Astrocyte (in vitro differentiated cells and primary cell): ENCODE results near the gene MRPS25. TPM values are rescaled to one million over a fixed set of nuclear protein-coding genes. Genes with fewer than 3 reads are reported as not detected.

Experiments used
- DNase-seq: peaks from one replicate; pipeline ENCODE4 v3.0.0-alpha.2; 2010; ENCODE audit warnings: low read depth
- FAIRE-seq: peaks from 2 replicates; lab custom pipeline; 2011; peaks lifted over from hg19 to GRCh38; lab: Jason Lieb, UNC
- H2AFZ ChIP-seq: 2 replicates; pipeline ENCODE4 v1.6.0; 2012; ENCODE audit warnings: low read depth, low read length, inconsistent platforms
- H3K27ac ChIP-seq: 2 replicates; pipeline ENCODE4 v1.5.1; 2011; ENCODE audit warnings: low read depth, low read length, inconsistent platforms
- H3K27me3 ChIP-seq: 2 replicates; pipeline ENCODE4 v1.6.0; 2011; ENCODE audit warnings: low read length, inconsistent platforms; ENCODE audit not compliant: insufficient read depth
- H3K36me3 ChIP-seq: 2 replicates; pipeline ENCODE4 v1.5.1; 2011; ENCODE audit warnings: low read length, inconsistent platforms; ENCODE audit not compliant: insufficient read depth
- H3K4me1 ChIP-seq: 2 replicates; pipeline ENCODE4 v1.5.1; 2011; ENCODE audit warnings: low read length, inconsistent platforms; ENCODE audit not compliant: insufficient read depth
- H3K4me2 ChIP-seq: 2 replicates; pipeline ENCODE4 v1.6.0; 2012; ENCODE audit warnings: low read length, inconsistent platforms
- H3K4me3 ChIP-seq: 2 replicates; pipeline ENCODE4 v1.5.1; 2011; ENCODE audit warnings: low read depth, mild to moderate bottlenecking, low read length, inconsistent platforms; ENCODE audit not compliant: insufficient read depth
- H3K79me2 ChIP-seq: 2 replicates; pipeline ENCODE4 v1.6.0; 2012; ENCODE audit warnings: mild to moderate bottlenecking, low read length, inconsistent platforms; ENCODE audit not compliant: insufficient read depth
- H3K9ac ChIP-seq: 2 replicates; pipeline ENCODE4 v1.6.0; 2012; ENCODE audit warnings: mild to moderate bottlenecking, low read length, inconsistent platforms
- H3K9me3 ChIP-seq: 2 replicates; pipeline ENCODE4 v1.5.1; 2012; ENCODE audit warnings: low read depth, mild to moderate bottlenecking, low read length, inconsistent platforms; ENCODE audit not compliant: insufficient read depth
- H4K20me1 ChIP-seq: 2 replicates; pipeline ENCODE4 v1.6.0; 2012; ENCODE audit warnings: low read length, inconsistent platforms; ENCODE audit not compliant: insufficient read depth
- H3K27ac Mint-ChIP-seq: one replicate; pipeline ENCODE4 v1.8.0; 2021; ENCODE audit warnings: mild to moderate bottlenecking, mixed read lengths; ENCODE audit not compliant: unreplicated experiment
- H3K27me3 Mint-ChIP-seq: one replicate; pipeline ENCODE4 v1.8.0; 2021; ENCODE audit warnings: low read depth, mixed read lengths; ENCODE audit not compliant: unreplicated experiment
- H3K36me3 Mint-ChIP-seq: one replicate; pipeline ENCODE4 v1.8.0; 2021; ENCODE audit warnings: low read depth, mixed read lengths; ENCODE audit not compliant: unreplicated experiment
- H3K4me1 Mint-ChIP-seq: one replicate; pipeline ENCODE4 v1.8.0; 2021; ENCODE audit warnings: low read depth, mixed read lengths; ENCODE audit not compliant: unreplicated experiment
- H3K4me3 Mint-ChIP-seq: one replicate; pipeline ENCODE4 v1.8.0; 2021; ENCODE audit warnings: mild to moderate bottlenecking, moderate library complexity, mixed read lengths; ENCODE audit not compliant: unreplicated experiment
- H3K9me3 Mint-ChIP-seq: one replicate; pipeline ENCODE4 v1.8.0; 2021; ENCODE audit warnings: mild to moderate bottlenecking, mixed read lengths; ENCODE audit not compliant: unreplicated experiment
- EZH2 ChIP-seq: IDR thresholded peaks from 2 replicates; pipeline ENCODE4 v1.6.1; 2012; ENCODE audit warnings: mild to moderate bottlenecking, low read length, inconsistent platforms; ENCODE audit not compliant: insufficient read depth
- total RNA-seq: library from RNA; stranded (reverse); gene quantifications from 2 replicates; pipeline ENCODE4 v1.2.1, GENCODE V29; 2021
- TF ChIP-seq, protein P1 (sequence below): IDR thresholded peaks from 2 replicates; pipeline ENCODE4 v1.5.1; 2011; ENCODE audit warnings: low read depth, mild to moderate bottlenecking, inconsistent platforms, low read length, moderate library complexity; ENCODE audit not compliant: insufficient read depth

The MRPS25 gene
- total RNA-seq, 1 donor from 2014 or later = 38.9 TPM

DNA sequence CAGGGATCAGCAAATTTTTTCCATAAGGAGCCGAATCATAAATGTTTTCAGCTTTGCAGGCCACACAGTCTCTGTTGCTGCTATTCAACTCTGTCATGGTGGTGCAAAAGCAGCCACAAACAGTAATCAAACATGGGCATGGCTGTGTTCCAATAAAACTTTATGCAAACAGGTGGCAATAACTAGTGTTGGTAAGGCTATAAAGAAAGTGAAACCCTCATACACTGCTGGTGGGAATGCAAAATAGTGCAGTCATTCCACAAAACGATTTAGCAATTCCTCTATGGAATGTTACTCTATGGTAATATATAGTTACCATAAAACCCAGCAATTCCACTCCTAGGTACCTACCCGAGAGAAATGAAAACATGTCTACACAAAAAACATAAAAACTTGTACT is 14.0 kb upstream of the MRPS25 start:
- no peak for FAIRE-seq

GRCh38 chr3:15074500-15074899 is 9.4 kb upstream of the MRPS25 start:
- H3K36me3 ChIP-seq = peaks cover 45% of the 10 kb centered on the region
- no peaks in the 10 kb centered on the region for H3K4me1 Mint-ChIP-seq
- H3K9me3 ChIP-seq = no peaks in the 10 kb centered on the region

More for the DNA sequence above, 14.0 kb upstream of the MRPS25 start:
- H2AFZ ChIP-seq = no peak overlapping the region
- H3K9me3 Mint-ChIP-seq = peaks cover 3% of the 10 kb centered on the region
- TF ChIP-seq EZH2 = no peak
- TF ChIP-seq, protein P1, sequence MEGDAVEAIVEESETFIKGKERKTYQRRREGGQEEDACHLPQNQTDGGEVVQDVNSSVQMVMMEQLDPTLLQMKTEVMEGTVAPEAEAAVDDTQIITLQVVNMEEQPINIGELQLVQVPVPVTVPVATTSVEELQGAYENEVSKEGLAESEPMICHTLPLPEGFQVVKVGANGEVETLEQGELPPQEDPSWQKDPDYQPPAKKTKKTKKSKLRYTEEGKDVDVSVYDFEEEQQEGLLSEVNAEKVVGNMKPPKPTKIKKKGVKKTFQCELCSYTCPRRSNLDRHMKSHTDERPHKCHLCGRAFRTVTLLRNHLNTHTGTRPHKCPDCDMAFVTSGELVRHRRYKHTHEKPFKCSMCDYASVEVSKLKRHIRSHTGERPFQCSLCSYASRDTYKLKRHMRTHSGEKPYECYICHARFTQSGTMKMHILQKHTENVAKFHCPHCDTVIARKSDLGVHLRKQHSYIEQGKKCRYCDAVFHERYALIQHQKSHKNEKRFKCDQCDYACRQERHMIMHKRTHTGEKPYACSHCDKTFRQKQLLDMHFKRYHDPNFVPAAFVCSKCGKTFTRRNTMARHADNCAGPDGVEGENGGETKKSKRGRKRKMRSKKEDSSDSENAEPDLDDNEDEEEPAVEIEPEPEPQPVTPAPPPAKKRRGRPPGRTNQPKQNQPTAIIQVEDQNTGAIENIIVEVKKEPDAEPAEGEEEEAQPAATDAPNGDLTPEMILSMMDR = no peak
- no peaks in the 10 kb centered on the region for H3K4me1 ChIP-seq
- H3K4me2 ChIP-seq = no peak overlapping the region
- peaks cover 7% of the 10 kb centered on the region for H4K20me1 ChIP-seq
- H3K9ac ChIP-seq = no peak overlapping the region
- H3K4me3 ChIP-seq = no peak overlapping the region
- no peak overlapping the region for H3K4me3 Mint-ChIP-seq
- H3K36me3 ChIP-seq = peaks cover 59% of the 10 kb centered on the region
- H3K27me3 Mint-ChIP-seq = no peaks in the 10 kb centered on the region
- no peak overlapping the region for H3K27ac ChIP-seq
- no peak for DNase-seq
- H3K27me3 ChIP-seq = no peaks in the 10 kb centered on the region
- H3K4me1 Mint-ChIP-seq = no peaks in the 10 kb centered on the region
- H3K36me3 Mint-ChIP-seq = peaks cover 28% of the 10 kb centered on the region
- H3K27ac Mint-ChIP-seq = no peak overlapping the region
- H3K79me2 ChIP-seq = no peaks in the 10 kb centered on the region
- H3K9me3 ChIP-seq = no peaks in the 10 kb centered on the region

DNA sequence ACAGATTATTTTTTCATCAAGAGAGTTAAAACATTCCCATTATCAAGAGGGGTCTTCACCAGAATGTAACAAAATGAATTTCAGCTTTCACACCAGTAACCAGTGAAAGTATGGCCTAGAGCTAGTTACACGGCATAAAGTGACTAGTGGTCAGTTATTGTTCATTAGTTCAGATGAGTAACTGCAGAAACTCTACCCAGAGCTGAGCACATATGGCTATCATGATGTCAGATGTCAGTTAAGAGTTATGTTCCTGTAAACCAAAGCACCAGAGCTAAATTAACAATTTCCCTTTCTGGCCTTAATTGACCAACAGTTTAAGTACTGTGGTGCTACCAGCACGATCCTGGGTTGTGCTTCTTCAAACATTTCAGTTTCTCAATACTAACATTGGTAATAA is 6.6 kb upstream of the MRPS25 start:
- Mint-ChIP-seq H3K4me3 (no peak overlapping the region), H3K27me3 (no peaks in the 10 kb centered on the region), H3K4me1 (no peaks in the 10 kb centered on the region), H3K36me3 (peaks cover 7% of the 10 kb centered on the region), H3K27ac (no peak overlapping the region), H3K9me3 (no peaks in the 10 kb centered on the region)
- H3K4me3 ChIP-seq = no peak overlapping the region
- H4K20me1 ChIP-seq = peaks cover 3% of the 10 kb centered on the region
- H3K4me1 ChIP-seq = no peaks in the 10 kb centered on the region
- H3K27ac ChIP-seq = no peak overlapping the region
- no peak overlapping the region for H3K4me2 ChIP-seq
- no peak for FAIRE-seq
- H3K9me3 ChIP-seq = no peaks in the 10 kb centered on the region
- peaks cover 23% of the 10 kb centered on the region for H3K36me3 ChIP-seq
- no peaks in the 10 kb centered on the region for H3K27me3 ChIP-seq
- TF ChIP-seq, protein P1 = no peak
- no peak for TF ChIP-seq EZH2
- H3K9ac ChIP-seq = no peak overlapping the region
- no peak for DNase-seq
- H3K79me2 ChIP-seq = no peaks in the 10 kb centered on the region
- no peak overlapping the region for H2AFZ ChIP-seq

More at GRCh38 chr3:15074500-15074899, 9.4 kb upstream of the MRPS25 start:
- DNase-seq (no peak), FAIRE-seq (no peak)
- Histone ChIP-seq H3K4me1 (no peaks in the 10 kb centered on the region), H3K4me2 (no peak overlapping the region), H3K27ac (no peak overlapping the region), H3K79me2 (no peaks in the 10 kb centered on the region), H2AFZ (no peak overlapping the region), H3K27me3 (no peaks in the 10 kb centered on the region), H4K20me1 (peaks cover 10% of the 10 kb centered on the region), H3K4me3 (no peak overlapping the region), H3K9ac (no peak overlapping the region)
- no peak for TF ChIP-seq EZH2
- TF ChIP-seq, protein P1 = no peak
- Mint-ChIP-seq H3K36me3 (peaks cover 9% of the 10 kb centered on the region), H3K4me3 (no peak overlapping the region), H3K27me3 (no peaks in the 10 kb centered on the region), H3K9me3 (no peaks in the 10 kb centered on the region), H3K27ac (no peak overlapping the region)
